GM12873 (cell line): ENCODE data around the gene ZPLD1.

Source experiments
- CTCF ChIP-seq: IDR thresholded peaks from 2 replicates; pipeline ENCODE4 v1.5.1; 2012; ENCODE audit warnings: low read depth, mild to moderate bottlenecking, moderate library complexity, low read length, control low read depth; ENCODE audit not compliant: insufficient read depth; ENCODE audit errors: missing control alignments

The ZPLD1 gene

GRCh38 chr3:102485701-102486100, 50.9 kb downstream of the ZPLD1 start:
- TF ChIP-seq CTCF, result no peak

- no peak for TF ChIP-seq CTCF
These were observed 53.5 kb downstream of the ZPLD1 start for GRCh38 chr3:102488331-102488730.

- TF ChIP-seq CTCF, result no peak
These were observed 57.5 kb downstream of the ZPLD1 start for GRCh38 chr3:102492300-102492699.

GRCh38 chr3:102497571-102497970, 62.8 kb downstream of the ZPLD1 start:
- no peak for TF ChIP-seq CTCF

GRCh38 chr3:102505542-102505941, 70.7 kb downstream of the ZPLD1 start:
- no peak for TF ChIP-seq CTCF

GRCh38 chr3:102510663-102511062, 75.8 kb downstream of the ZPLD1 start:
- TF ChIP-seq CTCF, result no peak

GRCh38 chr3:102511168-102511567, 76.4 kb downstream of the ZPLD1 start:
- no peak for TF ChIP-seq CTCF

GRCh38 chr3:102511639-102512038, 76.8 kb downstream of the ZPLD1 start:
- no peak for TF ChIP-seq CTCF
